ENCODE results near the gene MLC1.
"Not testable (repeated sequence)": the region's sequence is repeated elsewhere in the genome, so short reads cannot be mapped to it uniquely, and the experiment has no call there.

The MLC1 gene

GRCh38 chr22:50089231-50089630 lies 4.0 kb upstream of the MLC1 start:
- Mint-ChIP-seq H3K9me3 (peaks cover 21% of the 10 kb centered on the region), H3K27me3 (peaks cover 22% of the 10 kb centered on the region), H3K4me1 (peaks cover 11% of the 10 kb centered on the region), H3K4me3 (no peak overlapping the region), H3K36me3 (peaks cover 9% of the 10 kb centered on the region), H3K27ac (no peak overlapping the region)
- DNase-seq: no peak
- CTCF ChIA-PET: interaction anchor here (0.6 kb wide), 1 partner anchor 27 kb away, joined by 3 read pairs; no protein-coding TSS in a partner anchor

GRCh38 chr22:50088096-50088495 lies 2.9 kb upstream of the MLC1 start:
- Mint-ChIP-seq H3K36me3 (peaks cover 9% of the 10 kb centered on the region), H3K9me3 (peaks cover 21% of the 10 kb centered on the region), H3K4me1 (peaks cover 11% of the 10 kb centered on the region), H3K4me3 (no peak overlapping the region), H3K27me3 (peaks cover 28% of the 10 kb centered on the region), H3K27ac (no peak overlapping the region)
- no peak for DNase-seq
- CTCF ChIA-PET: no interaction called here

GRCh38 chr22:50087646-50088045 lies 2.4 kb upstream of the MLC1 start:
- no peak overlapping the region for H3K4me3 Mint-ChIP-seq
- CTCF ChIA-PET: no interaction called here
- peaks cover 9% of the 10 kb centered on the region for H3K36me3 Mint-ChIP-seq
- peaks cover 21% of the 10 kb centered on the region for H3K9me3 Mint-ChIP-seq
- peaks cover 11% of the 10 kb centered on the region for H3K4me1 Mint-ChIP-seq
- peaks cover 32% of the 10 kb centered on the region for H3K27me3 Mint-ChIP-seq
- no peak overlapping the region for H3K27ac Mint-ChIP-seq
- DNase-seq: no peak

DNA sequence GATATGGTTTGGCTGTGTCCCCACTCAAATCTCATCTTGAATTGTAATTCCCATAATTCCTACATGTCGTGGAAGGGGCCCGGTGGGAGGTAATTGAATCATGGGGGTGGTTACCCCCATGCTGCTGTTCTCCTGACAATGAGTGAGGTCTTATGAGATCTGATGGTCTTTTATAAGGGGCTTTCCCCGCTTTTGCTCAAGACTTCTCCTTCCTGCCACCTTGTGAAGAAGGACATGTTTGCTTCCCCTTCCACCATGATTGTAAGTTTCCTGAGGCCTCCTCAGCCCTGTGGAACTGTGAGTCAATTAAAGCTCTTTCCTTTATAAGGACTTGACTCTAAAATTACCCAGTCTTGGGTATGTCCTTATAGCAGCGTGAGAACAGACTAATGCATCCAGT lies 1.7 kb upstream of the MLC1 start:
- H3K27ac Mint-ChIP-seq, H3K4me3 Mint-ChIP-seq, H3K36me3 Mint-ChIP-seq, DNase-seq, CTCF ChIA-PET: not testable (repeated sequence)
- Mint-ChIP-seq H3K9me3 (peaks cover 21% of the 10 kb centered on the region), H3K27me3 (peaks cover 33% of the 10 kb centered on the region), H3K4me1 (peaks cover 11% of the 10 kb centered on the region)

DNA sequence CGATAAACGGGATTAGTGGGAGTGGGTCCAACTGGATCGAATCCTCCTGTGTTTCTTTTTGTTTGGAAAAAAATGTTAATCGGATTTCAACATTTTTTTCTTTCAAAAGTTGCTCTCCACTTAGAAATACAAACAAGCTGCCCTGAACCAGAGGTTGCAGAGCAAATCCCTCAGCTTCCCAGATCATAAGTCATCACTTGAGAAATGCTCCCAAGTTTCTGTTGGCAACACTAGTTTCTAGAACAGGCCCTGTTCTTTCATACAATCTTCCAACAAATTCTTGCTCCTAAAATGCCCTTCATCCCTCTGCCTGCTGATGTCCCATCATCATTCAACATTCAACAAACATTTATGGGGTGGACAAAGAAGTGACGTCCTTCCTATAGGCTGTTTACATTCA lies 1.3 kb upstream of the MLC1 start:
- CTCF ChIA-PET: interaction anchor here (0.7 kb wide), 1 partner anchor 77 kb away, joined by 3 read pairs; no protein-coding TSS in a partner anchor
- no peak overlapping the region for H3K4me3 Mint-ChIP-seq
- H3K27ac Mint-ChIP-seq: no peak overlapping the region
- H3K27me3 Mint-ChIP-seq: peaks cover 28% of the 10 kb centered on the region
- peaks cover 11% of the 10 kb centered on the region for H3K4me1 Mint-ChIP-seq
- H3K36me3 Mint-ChIP-seq: peaks cover 9% of the 10 kb centered on the region
- no peak for DNase-seq
- H3K9me3 Mint-ChIP-seq: peaks cover 21% of the 10 kb centered on the region

DNA sequence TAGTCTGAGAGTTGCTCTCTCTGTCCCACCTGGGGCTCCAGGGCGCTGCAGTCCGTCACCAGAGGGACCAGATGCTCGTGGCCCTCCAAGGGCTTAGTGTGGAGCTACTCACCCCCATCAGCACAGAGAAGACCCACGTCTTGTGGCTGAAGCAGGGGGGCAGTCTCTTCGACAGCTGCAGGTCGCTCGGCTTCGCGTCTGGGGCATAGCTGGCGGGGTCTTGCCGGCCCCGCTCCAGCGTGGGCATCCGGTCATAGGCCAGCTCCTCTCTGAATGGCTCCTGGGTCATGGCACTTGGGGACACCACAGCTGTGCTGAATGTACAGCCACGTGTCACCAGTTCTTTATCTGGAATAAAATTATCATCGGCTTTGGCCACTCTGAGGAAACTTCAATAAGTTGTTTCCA lies 608 bp downstream of the MLC1 start:
- no peak for DNase-seq
- Mint-ChIP-seq H3K36me3 (peaks cover 9% of the 10 kb centered on the region), H3K27ac (no peak overlapping the region), H3K27me3 (peaks cover 28% of the 10 kb centered on the region), H3K4me1 (peaks cover 11% of the 10 kb centered on the region), H3K9me3 (peaks cover 17% of the 10 kb centered on the region), H3K4me3 (no peak overlapping the region)
- CTCF ChIA-PET: interaction anchor here (0.8 to 1.2 kb wide), 3 partner anchors 54 to 157 kb away, joined by 3 to 4 read pairs (median 3); no protein-coding TSS in a partner anchor

GRCh38 chr22:50084080-50084477 lies 1.1 kb downstream of the MLC1 start:
- DNase-seq: no peak
- peaks cover 28% of the 10 kb centered on the region for H3K27me3 Mint-ChIP-seq
- peaks cover 12% of the 10 kb centered on the region for H3K9me3 Mint-ChIP-seq
- peaks cover 11% of the 10 kb centered on the region for H3K4me1 Mint-ChIP-seq
- H3K36me3 Mint-ChIP-seq: peaks cover 9% of the 10 kb centered on the region
- H3K4me3 Mint-ChIP-seq: no peak overlapping the region
- CTCF ChIA-PET: interaction anchor here (0.8 to 1.2 kb wide), 2 partner anchors 54 to 154 kb away, joined by 3 to 4 read pairs; no protein-coding TSS in a partner anchor
- no peak overlapping the region for H3K27ac Mint-ChIP-seq

- peaks cover 11% of the 10 kb centered on the region for H3K4me1 Mint-ChIP-seq
- no peak for DNase-seq
- no peak overlapping the region for H3K27ac Mint-ChIP-seq
- peaks cover 9% of the 10 kb centered on the region for H3K36me3 Mint-ChIP-seq
- CTCF ChIA-PET: no interaction called here
- H3K4me3 Mint-ChIP-seq: no peak overlapping the region
- H3K9me3 Mint-ChIP-seq: peaks cover 12% of the 10 kb centered on the region
- H3K27me3 Mint-ChIP-seq: peaks cover 28% of the 10 kb centered on the region
Observed at GRCh38 chr22:50083462-50084079, 1.7 kb downstream of the MLC1 start.

DNA sequence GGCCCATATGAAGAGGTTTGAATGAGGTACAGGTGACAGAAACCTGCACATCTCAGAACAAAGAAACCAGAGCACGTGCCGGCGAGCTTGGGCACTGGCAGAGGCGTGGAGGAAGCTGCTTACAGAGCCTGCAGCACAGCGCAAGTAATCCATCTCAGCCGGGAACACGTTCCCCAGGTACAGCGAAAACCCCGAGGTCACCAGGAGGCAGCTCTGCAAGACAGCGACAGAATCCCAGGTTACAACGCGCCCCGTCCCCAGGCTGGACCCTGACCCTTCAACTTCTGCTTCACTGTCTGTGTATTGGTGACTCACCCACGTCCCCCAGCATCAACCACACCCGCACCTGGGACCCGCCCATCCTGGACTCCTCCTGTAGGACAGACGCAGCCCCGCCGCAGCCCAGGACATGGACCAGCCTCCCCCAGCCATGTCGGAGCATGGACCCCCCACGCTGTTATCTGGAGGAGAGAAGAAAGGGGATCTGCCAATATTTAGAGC lies 2.2 kb downstream of the MLC1 start:
- Mint-ChIP-seq H3K36me3 (peaks cover 9% of the 10 kb centered on the region), H3K27ac (no peak overlapping the region), H3K9me3 (peaks cover 12% of the 10 kb centered on the region), H3K27me3 (peaks cover 28% of the 10 kb centered on the region), H3K4me3 (no peak overlapping the region), H3K4me1 (peaks cover 11% of the 10 kb centered on the region)
- no peak for DNase-seq
- CTCF ChIA-PET: no interaction called here

DNA sequence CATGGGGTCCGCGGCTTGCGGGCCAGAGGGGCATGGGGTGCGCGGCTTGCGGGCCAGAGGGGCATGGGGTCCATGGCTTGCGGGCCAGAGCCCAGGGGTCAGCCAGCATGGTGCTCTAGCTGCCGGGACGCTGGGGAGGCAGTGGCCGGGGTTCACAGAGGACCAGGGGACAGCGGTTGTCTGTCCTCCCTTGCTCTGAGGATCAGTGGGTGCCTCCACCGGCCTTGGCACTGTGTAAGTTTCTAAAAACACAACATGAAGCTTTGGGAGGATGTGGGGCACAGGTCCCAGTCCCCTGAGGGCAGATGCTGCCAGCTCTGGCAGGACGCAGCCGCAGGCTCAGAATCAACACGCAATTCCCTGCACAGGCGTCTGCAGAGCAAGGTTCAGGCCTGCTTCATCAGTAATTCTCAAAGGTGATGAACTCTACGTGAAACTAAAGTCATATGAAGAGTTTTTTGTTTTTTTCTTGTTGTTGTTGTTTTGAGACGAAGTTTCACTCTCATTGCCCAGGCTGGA lies 3.0 kb downstream of the MLC1 start:
- Mint-ChIP-seq H3K27ac (no peak overlapping the region), H3K9me3 (peaks cover 8% of the 10 kb centered on the region), H3K36me3 (peaks cover 6% of the 10 kb centered on the region), H3K4me3 (no peak overlapping the region), H3K4me1 (peaks cover 11% of the 10 kb centered on the region), H3K27me3 (peaks cover 28% of the 10 kb centered on the region)
- CTCF ChIA-PET: no interaction called here
- DNase-seq: no peak

- CTCF ChIA-PET: no interaction called here
- Mint-ChIP-seq H3K9me3 (peaks cover 1% of the 10 kb centered on the region), H3K4me1 (peaks cover 11% of the 10 kb centered on the region), H3K27ac (no peak overlapping the region), H3K4me3 (no peak overlapping the region), H3K27me3 (peaks cover 28% of the 10 kb centered on the region), H3K36me3 (peaks cover 1% of the 10 kb centered on the region)
- DNase-seq: no peak
Observed at GRCh38 chr22:50081426-50082196, 3.6 kb downstream of the MLC1 start.

GRCh38 chr22:50080077-50080465 lies 5.2 kb downstream of the MLC1 start:
- Mint-ChIP-seq H3K4me3 (no peak overlapping the region), H3K27me3 (peaks cover 28% of the 10 kb centered on the region), H3K9me3 (no peaks in the 10 kb centered on the region), H3K27ac (no peak overlapping the region), H3K4me1 (peaks cover 4% of the 10 kb centered on the region), H3K36me3 (no peaks in the 10 kb centered on the region)
- DNase-seq: no peak
- CTCF ChIA-PET: no interaction called here

DNA sequence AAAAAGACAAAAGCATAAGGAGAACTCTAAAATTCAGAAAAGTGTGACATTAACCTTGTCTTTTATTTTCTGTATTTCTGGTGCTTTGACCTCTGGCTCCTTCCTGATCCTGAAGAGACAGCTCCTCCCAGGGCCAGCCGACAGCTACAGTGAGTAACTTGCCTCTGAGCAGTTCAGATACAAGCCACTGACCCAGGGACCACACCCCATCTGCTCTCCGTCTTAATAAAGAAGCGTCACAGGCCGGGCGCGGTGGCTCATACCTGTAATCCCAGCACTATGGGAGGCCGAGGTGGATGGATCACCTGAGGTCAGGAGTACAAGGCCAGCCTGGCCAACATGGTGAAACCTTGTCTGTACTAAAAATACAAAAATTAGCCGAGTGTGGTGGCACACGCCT lies 6.5 kb downstream of the MLC1 start:
- Mint-ChIP-seq H3K4me1 (no peaks in the 10 kb centered on the region), H3K27me3 (peaks cover 24% of the 10 kb centered on the region), H3K36me3 (no peaks in the 10 kb centered on the region), H3K4me3 (no peak overlapping the region), H3K9me3 (no peaks in the 10 kb centered on the region), H3K27ac (no peak overlapping the region)
- DNase-seq: no peak
- CTCF ChIA-PET: no interaction called here

GRCh38 chr22:50078246-50078645 lies 7.0 kb downstream of the MLC1 start:
- CTCF ChIA-PET: no interaction called here
- no peaks in the 10 kb centered on the region for H3K4me1 Mint-ChIP-seq
- DNase-seq: no peak
- H3K27ac Mint-ChIP-seq: no peak overlapping the region
- peaks cover 19% of the 10 kb centered on the region for H3K27me3 Mint-ChIP-seq
- no peaks in the 10 kb centered on the region for H3K9me3 Mint-ChIP-seq
- no peaks in the 10 kb centered on the region for H3K36me3 Mint-ChIP-seq
- no peak overlapping the region for H3K4me3 Mint-ChIP-seq
